Measurements from ENCODE around the gene HDAC4. TPM values are rescaled to one million over a fixed set of nuclear protein-coding genes. Genes with fewer than 3 reads are reported as not detected.

HDAC4 gene
- total and polyA plus RNA-seq, 2 of the 4 experiments (the other 2 are of a cell fraction), result 4.1 to 7.2 TPM

- Histone ChIP-seq H2BK20ac (ENCODE audit: low read depth, low read length) (no peak overlapping the region), H3K27ac (ENCODE audit: insufficient read depth, low read length) (no peak overlapping the region), H3K4me3 (ENCODE audit: insufficient read depth, low read depth, low read length) (no peak overlapping the region), H2BK15ac (ENCODE audit: low read depth, low read length) (no peak overlapping the region), H2AFZ (replicated peaks; ENCODE audit: low read length, poor library complexity) (no peak overlapping the region), H3K27me3 (ENCODE audit: control insufficient read depth, insufficient read depth, low read length) (no peaks in the 10 kb centered on the region), H2BK120ac (ENCODE audit: low read depth, low read length) (no peak overlapping the region), H3K9ac (ENCODE audit: low read depth, low read length) (no peak overlapping the region), H3K56ac (ENCODE audit: extremely low read depth, insufficient read depth, low read length) (no peak overlapping the region), H4K5ac (ENCODE audit: low read depth, low read length) (no peak overlapping the region), H3K23ac (ENCODE audit: low read depth, low read length) (no peak overlapping the region), H3K14ac (replicated peaks; ENCODE audit: low read depth, low read length) (no peak overlapping the region), H4K91ac (ENCODE audit: insufficient read depth, low read depth, low read length) (no peak overlapping the region), H3K18ac (ENCODE audit: low read depth, low read length) (no peak overlapping the region), H4K20me1 (ENCODE audit: insufficient read depth, low read length) (no peaks in the 10 kb centered on the region), H3K4ac (ENCODE audit: low read depth, low read length) (no peak overlapping the region), H3K36me3 (ENCODE audit: control insufficient read depth, insufficient read depth, low read length) (peaks cover 9% of the 10 kb centered on the region; the same call in 1 of the 2 replicates), H3K9me1 (ENCODE audit: insufficient read depth, low read length) (peaks cover 6% of the 10 kb centered on the region; the same call in 1 of the 2 replicates), H2BK5ac (ENCODE audit: low read depth, low read length, poor library complexity, severe bottlenecking) (no peak overlapping the region), H3K4me1 (ENCODE audit: control insufficient read depth, insufficient read depth, low read length) (peaks cover 7% of the 10 kb centered on the region; the same call in 1 of the 2 replicates), H2AK5ac (ENCODE audit: low read depth, low read length) (no peak overlapping the region), H3K4me2 (ENCODE audit: low read depth, low read length) (no peak overlapping the region), H4K8ac (ENCODE audit: low read depth in 2 of 2, low read length in 2 of 2) (no peak overlapping the region), H2AK9ac (replicated peaks; ENCODE audit: low read depth, low read length, poor library complexity) (no peak overlapping the region), H3K9me3 (ENCODE audit: control insufficient read depth, insufficient read depth, low read length) (no peaks in the 10 kb centered on the region), H3K79me1 (ENCODE audit: low read depth in 1 of 2, low read length in 2 of 2) (no peaks in the 10 kb centered on the region)
- BruUV-seq (replicated peaks), result no TSS peak
- POLR2A ChIA-PET (ENCODE audit: unreplicated experiment), result no interaction called here
- in situ Hi-C loops (cut with MboI; ENCODE audit: low sequenced_read_pairs), result no loop called here
- CTCF ChIA-PET, result no interaction called here
- dilution Hi-C loops (cut with HindIII; ENCODE audit: low sequenced_read_pairs, unreplicated experiment), result no loop called here
- 94% methylated on average over 10 of the region's 18 CpGs; no CpG with 5 or more reads in 1 of the 2 experiments for WGBS, 2 experiments (ENCODE audit: extremely low coverage in 2 of 2, insufficient read length in 1 of 2)
- ATAC-seq (ENCODE audit: low read depth) (no peak), DNase-seq (no peak)
- intact Hi-C loops (cut with micrococcal nuclease), result no loop called here
- TF ChIP-seq POLR2A (IDR thresholded peaks at IDR 0.05; ENCODE audit: low read depth, low read length), result no peak
- TF ChIP-seq BHLHE40 (IDR thresholded peaks at IDR 0.05; ENCODE audit: low read depth, low read length), result no peak
- TF ChIP-seq FOS (IDR thresholded peaks at IDR 0.05; ENCODE audit: low read depth, low read length), result no peak
- TF ChIP-seq USF2 (IDR thresholded peaks at IDR 0.05; ENCODE audit: low read depth, low read length), result no peak
- TF ChIP-seq RCOR1 (IDR thresholded peaks at IDR 0.05; ENCODE audit: insufficient replicate concordance, low read length), result no peak
- TF ChIP-seq CHD1 (IDR thresholded peaks at IDR 0.05; ENCODE audit: low read depth, low read length), result no peak
- TF ChIP-seq MAZ (IDR thresholded peaks at IDR 0.05; ENCODE audit: borderline replicate concordance, low read depth, low read length), result no peak
- TF ChIP-seq SMC3 (IDR thresholded peaks at IDR 0.05; ENCODE audit: low read depth, low read length), result no peak
- no peak for TF ChIP-seq ELK1 (IDR thresholded peaks at IDR 0.05; ENCODE audit: borderline replicate concordance, low read depth, low read length)
- no peak for TF ChIP-seq RFX5 (IDR thresholded peaks at IDR 0.05; ENCODE audit: low read depth, low read length)
- TF ChIP-seq RAD21 (IDR thresholded peaks at IDR 0.05; ENCODE audit: low read length), result no peak
- no peak for TF ChIP-seq NFE2L2 (IDR thresholded peaks at IDR 0.05; ENCODE audit: low read depth, low read length)
- no peak for TF ChIP-seq CEBPB (IDR thresholded peaks at IDR 0.05; ENCODE audit: low read depth, low read length)
- TF ChIP-seq MAFK (IDR thresholded peaks at IDR 0.05; ENCODE audit: low read depth, low read length), result no peak
- no peak for TF ChIP-seq CTCF (conservative IDR thresholded peaks at IDR 0.05; ENCODE audit: low read depth, low read length)
- TF ChIP-seq MXI1 (IDR thresholded peaks at IDR 0.05; ENCODE audit: borderline replicate concordance, low read depth, low read length), result no peak
Observed at GRCh38 chr2:239117831-239118230, 283.0 kb downstream of the HDAC4 start.

All from IMR-90 (cell line).